Stimulated activated CD8-positive, alpha-beta memory T cell treated with anti-CD3 and anti-CD28 coated beads, Interleukin-15, amount 100 ng/mL, for 4 hours (primary cell): ENCODE results near the gene NLRP5.
"Not testable (repeated sequence)": the region's sequence is repeated elsewhere in the genome, so short reads cannot be mapped to it uniquely, and the experiment has no call there.

Experiments
- DNase-seq, 2 donors: peaks; one replicate each; pipeline ENCODE4 v3.0.0-alpha.2; 2020; ENCODE audit warnings: low read depth in 2 of 2

Gene NLRP5

DNA sequence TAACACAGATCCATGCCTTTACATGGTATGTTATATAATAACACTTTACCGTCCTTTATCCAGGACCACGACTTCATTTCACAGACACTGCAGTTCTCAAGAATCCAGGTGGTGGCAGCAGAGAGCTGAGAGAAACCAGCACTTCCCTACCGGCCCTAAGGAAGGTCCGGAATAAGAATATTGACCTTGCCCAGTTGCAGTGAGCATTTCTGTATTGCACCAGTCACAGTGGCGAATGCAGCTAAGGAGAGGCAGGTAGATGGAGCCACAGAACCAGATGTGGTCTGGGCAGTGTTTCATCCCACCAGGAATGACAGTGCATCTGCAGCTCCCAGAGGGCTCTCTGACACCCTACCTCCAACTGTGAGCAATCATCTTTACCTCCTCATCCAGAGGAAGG is 89.9 kb downstream of the NLRP5 start:
- DNase-seq = no peak

DNA sequence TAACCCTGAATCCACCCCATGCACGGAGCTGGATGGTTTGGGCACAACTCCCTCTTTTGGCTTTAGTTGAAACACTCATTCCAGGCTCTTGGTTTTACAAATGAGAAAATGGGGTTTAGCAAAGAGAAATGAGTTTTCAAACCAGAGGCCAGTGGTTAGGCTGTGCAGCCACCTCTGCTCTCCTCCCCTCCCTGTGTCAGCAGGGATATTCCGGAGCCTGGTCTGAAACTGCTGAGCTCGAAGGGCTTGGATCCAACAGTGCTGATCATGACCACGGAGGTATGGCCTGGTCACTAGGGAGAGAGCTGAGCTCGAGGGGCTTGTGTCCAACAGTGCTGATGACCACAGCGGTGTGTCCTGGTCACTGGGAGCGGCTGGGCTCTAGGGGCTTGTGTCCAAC is 93.0 kb downstream of the NLRP5 start:
- DNase-seq = no peak

DNA sequence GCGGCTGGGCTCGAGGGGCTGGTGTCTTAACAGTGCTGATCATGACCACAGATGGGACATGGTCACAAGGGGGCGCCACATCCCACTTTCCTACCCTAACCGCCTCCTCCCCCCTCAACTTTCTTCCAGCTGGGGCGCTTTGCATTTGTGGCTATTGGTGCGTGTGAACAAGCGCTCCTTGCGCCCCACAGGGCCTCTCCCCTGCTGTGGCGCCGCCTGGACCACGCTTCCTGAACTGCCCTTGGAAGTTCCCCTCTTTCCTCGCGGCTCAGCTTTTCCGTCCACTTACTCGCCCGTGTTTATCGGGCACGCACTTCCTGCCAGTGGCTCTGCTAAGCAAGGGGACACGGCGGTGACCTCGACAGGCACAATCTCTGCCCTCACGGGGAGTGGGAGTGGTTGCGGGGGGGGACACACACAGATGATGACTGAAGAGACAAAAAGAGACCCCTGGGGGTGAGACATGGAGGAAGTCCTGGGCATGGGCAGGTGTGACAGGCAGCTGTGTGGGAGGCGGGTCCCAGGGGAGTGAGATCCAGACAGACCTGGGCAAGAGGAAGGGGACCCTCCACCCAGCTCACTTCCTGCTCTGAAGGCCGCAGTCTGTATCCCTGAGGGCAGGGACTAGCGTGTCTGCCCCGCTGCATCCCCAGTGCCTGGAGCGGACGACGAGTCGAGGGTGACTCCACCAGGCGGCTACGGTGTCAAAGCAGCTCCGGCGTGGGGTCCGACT is 94.3 kb downstream of the NLRP5 start:
- DNase-seq = peak; percentile 26 to 36

DNA sequence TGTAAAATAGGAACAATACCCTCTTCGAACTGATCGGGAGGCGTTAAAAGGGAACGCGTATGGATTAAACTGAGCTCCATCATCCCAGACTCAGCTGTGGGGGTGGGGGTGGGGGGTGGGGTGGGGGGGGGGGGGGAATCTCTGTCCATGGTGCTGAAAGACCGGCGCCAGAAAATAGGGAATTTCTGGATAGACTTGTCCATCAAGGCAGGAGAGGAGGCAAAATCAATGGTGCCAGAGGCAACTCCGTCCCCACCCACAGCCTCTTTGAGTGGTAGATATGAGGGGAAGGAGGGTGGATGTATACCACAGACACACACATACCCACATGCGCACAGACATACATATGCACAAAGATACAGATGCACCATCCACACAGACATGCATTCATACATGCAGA is 97.1 kb downstream of the NLRP5 start:
- no peak for DNase-seq

DNA sequence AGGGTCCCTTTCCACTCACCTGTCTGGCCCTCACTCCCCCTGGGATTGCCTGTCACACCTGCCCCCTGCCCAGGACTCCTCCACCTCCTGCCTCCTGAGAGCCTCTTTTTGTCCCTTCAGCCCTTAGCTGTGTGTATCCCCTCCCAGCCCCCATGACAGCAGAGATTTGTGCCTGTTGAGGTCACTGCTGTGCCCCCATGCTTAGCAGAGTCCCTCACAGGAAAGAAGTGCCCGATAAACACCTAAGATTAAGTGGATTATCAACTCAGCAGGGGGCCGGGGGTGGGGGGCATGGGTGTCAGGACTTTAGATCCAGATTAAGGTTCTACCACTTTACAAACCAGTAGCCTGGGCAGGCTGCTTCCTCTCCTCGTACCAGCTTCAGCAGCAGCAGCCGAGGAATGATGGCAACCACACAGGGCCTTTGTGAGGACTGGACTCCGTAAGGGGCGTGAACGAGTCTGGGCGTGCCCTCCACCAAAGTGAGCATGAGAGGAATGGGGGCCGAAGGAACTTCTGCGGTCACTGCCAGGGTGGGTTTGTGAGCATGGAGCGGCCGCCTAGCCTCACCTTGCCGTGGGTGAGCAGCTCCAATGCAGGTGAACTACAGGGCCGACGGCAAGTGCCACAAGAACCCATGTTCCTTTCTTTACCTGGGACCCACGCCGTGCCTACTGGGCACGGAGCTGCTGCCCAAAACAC is 98.4 kb downstream of the NLRP5 start:
- DNase-seq = no peak

DNA sequence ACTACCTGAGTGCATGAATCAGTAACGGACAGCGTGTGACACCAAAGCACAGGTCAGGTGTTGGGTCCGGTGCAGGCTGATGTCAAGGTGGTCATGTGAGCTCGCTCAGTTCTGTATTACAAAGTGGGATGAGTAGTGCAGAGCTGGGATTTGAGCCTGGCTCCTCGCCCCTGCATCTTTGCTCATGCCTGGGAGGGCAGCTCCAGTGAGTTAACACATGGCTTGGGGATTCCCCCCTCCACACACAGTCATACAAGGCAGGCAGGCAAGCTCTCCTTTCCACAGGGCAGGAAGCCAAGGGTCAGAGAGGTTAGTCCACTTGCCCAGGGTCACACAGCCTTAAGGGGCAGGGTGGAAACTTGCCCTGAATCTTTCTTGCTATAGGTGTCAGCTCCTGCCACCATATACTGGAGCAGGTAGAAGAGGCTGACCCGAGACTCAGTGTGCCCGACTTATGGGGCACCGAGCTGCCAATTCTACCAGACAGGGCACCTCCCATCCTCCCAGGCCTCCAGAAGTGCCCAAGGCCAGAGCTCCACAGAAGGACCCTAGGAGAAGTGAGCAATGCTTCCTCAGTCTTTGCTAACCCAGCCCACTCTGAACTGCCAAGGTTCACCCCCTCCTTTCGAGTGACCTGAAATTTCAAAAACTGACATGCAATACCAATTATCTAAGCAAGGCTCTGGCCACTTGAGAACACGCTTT is 99.1 kb downstream of the NLRP5 start:
- no peak for DNase-seq

DNA sequence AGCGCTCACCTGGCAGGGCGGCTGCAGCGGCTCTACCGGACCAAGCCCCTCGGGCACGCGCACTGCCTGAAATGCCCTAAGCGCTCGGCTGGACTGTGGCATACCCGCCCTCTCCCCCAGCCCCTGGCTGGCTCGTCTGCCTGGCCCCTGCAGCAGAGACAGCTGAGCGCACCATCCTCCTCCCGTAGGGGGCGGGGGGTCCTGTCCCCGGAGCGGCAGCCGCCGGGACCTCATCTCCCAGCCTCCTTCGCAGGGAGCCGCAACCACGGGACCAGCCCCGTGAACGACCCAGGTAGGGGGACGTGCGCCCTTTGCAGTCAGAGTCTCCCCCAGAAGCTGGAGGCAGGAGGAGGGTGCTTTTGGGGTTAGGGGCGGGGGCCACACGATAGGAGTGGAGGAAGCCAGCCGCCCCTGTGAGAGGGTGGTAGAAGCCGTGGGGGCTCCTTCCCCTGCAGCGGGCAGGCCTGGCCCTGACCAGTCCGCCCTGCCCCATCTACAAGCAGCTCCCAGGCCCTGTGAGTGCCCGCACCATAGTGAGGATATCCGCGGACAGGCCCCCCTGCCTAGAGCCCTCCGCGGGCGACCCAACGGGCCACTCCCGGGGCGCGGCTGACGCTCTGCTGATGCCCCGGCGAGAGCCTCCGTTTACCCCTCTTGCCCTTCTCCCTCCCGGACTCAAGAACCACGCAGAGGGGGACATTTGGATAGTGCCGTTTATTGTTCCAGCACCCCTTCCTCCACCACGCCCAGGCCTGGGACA is 100.3 kb downstream of the NLRP5 start:
- DNase-seq = no peak

DNA sequence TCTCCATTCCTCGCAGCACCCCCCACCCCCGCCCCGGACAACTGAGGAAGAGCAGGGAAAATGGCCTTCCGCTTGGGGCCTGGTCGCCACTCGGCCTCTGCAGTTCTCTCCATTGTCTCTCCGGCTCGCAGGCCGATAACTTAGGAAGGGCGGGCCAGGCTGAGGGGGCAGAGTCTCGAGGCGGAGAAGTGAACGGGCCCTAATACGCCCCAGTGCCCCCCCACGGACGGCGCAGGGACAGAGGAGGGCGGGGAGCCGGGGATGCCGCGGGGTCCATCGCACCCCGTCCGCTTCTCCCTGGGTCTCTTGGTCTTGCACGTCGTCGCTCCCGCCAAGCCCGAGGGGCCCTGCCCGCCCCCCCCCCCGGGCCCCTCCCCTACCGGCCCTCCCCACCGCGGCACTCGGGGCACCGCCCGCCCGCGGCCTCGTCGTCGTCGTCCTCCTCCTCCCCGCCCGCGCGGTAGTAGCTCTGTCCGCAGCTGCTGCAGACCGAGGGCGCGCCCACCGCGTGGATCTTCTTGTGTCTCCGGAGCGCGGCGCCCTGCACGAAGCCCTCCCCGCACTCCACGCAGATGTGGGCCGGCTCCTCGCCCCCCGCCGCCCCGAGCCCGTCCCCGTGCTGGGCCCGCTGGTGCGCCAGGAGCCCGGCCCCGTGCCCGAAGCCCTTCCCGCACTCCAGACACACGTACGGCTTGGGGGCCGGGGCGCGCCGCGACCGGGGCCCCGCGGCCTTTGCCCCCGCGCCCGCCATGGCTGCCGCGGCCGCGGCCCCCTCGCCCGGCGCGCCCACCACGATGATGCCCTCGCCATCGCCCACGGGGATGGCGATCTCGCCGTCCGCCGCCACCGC is 101.3 kb downstream of the NLRP5 start:
- DNase-seq = no peak

DNA sequence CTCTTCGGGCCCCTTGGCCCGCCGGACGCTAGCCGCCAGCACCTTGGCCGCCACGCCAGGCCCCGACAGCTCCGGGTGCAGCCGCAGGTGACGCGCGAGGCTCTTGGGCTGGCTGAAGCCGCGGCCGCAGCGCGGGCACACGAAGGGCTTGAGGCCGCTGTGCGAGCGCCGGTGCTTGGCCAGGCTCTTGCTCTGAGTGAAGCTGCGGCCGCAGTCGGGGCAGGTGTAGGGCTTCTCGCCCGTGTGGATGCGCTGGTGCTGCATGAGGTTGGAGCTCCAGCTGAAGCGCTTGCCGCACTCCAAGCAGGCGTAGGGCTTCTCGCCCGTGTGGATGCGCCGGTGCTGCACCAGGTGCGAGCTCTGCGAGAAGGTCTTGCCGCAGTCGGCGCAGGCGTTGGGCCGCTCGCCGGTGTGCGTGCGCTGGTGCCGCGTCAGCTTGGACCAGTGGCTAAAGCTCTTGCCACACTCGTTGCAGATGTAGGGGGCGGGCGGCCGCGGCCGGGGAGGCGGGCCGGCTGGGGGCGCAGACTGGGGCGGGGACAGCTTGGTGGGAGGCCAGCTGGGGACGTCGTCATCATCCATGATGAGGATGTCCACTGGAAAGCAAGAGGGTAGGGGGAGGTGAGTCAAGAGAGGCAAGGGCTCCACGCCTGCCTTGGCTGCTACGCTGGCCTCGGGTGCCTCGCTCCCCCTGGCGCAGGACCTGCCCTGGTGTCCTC is 102.1 kb downstream of the NLRP5 start:
- no peak for DNase-seq

DNA sequence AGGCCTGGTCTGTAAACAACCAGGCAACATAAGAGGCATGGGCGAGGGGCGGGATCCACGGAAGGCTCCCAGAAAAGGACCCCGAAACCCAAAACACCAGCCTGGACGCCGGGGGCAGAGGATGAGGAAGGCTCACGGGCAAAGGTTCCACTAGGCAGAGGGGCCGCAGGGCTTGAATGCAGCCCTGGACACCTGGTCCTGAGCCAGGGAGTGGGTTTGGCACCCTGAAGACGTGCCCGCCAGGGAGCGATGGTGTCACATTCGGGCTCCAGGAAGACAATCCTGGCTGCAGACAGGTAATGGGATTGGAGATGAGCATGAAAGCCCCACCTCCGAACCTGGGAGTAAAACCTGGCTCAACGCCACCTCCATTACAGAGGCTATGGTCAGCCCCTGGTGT is 102.8 kb downstream of the NLRP5 start:
- no peak for DNase-seq

DNA sequence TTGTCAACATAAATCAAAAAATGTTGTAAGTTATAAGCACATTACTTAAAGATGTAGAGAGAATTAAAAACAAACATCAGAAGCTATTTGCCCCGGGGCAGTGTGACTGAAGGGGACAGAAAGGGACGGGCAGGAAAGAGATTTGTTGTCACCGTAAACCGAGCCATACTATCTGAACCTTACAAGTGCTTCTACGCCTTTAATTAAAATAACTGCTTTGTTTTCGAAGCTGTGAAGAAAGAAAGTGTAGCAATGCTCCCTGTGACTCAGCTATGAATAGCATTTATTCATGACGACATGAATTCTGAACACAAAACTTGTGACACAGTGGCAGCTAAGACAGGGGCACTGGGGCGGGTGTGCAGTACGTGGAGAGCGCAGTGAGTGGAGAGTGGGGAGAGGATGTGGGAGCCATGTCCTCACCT is 104.5 kb downstream of the NLRP5 start:
- DNase-seq = no peak

DNA sequence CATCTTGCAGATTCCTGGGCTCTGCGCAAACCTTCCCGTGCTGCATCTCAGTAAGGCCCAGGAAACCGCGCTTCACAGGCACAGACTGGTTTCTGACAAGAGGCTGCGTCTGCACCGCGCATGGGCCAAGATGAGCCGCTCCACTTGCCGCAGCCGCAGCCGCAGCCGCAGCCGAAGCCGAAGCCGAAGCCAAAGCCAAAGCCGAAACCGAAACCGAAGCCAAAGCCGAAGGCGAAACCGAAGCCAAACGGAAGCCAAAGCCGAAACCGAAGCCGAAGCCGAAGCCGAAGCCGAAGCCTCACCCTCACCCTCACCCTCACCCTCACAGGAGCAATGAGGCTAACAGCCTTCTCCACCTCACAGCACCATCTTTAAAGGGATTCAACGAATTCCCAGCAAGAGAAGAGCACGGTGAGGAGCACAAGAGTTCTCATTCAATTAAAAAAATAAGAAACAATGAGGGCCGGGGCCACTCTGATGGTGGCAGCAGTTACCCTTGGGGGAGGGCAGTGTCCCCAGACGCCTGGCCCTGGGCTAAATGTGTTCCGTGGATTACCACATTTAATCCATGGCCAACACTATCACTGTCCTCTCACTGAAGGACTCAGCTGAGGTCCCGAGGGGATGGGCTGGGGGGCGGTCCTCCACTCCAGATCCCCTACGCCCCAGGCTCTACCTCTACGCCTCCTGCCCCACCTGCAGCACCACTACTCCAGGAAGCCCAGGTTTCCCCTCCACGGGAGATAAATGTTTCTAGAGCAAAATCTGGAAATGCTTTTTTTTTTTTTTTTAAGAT is 105.4 kb downstream of the NLRP5 start:
- DNase-seq = no peak

DNA sequence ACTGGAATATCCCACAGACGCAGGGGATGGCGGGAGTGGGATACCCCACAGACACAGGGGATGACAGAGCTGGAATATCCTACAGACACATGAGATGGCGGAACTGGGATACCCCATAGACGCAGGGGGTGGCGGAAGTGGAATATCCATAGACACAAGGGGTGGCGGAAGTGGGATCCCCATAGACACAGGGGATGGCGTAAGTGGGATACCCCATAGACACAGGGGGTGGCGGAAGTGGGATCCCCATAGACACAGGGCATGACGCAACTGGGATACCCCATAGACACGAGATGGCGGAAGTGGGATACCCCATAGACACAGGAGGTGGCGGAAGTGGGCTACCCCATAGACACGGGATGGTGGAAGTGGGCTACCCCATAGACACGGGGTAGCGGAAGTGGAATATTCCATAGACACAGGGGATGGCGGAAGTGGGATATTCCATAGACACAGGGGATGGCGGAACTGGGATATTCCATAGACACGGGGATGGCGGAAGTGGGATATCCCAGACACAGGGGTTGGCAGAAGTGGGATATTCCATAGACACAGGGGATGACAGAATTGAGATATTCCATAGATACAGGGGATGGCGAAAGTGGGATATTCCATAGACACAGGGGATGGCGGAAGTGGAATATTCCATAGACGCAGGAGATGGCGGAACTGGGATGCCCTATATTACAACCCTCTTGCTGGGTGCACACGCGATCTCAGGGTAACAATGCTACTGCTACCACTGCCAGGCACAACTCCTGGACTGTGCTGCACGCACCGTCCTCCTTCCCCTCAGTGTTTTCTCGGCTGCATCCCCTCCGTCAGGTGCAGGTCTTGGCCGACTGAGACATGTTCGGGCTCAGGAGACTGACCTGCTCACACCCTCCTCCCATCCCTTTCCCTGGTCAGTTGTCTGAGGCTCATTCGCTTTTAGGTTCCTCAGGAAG is 106.4 kb downstream of the NLRP5 start:
- DNase-seq = no peak

DNA sequence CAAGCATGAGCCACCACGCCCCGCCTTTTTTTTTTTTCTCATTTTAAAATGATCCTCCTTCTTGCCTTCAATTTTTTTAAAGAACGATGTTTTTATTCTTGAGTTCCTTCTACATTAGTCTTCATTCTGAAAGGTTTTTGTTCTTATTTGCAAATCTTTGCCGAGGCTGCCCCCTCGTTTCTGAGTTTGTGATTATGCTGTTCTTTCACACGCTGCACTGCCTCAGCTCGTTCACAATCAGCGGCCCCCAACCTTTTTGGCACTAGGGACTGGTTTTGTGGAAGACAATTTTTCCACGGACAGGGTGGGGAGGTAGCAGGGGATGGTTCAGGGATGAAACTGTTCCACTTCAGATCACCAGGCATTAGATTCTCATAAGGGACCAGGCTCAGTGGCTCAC is 107.9 kb downstream of the NLRP5 start:
- DNase-seq = no peak

DNA sequence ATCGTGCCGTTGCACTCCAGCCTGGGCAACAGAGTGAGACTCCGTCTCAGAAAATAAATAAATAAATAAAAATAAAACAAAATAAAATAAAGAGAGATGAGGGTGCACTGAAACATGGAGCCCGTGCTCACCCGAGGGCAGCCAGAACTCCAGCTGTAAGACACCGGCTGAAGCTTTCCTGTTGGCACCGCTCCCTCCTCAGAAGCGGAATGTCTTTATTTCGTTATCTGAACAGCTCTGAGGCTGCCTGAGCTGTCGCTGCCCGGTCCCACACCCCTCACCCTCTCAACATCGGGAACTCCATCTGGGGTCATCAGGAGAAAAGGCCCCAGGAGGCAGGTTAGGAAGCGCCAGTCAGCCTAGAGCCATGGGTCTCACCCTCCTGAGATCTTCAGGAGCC is 110.1 kb downstream of the NLRP5 start:
- DNase-seq = no peak

DNA sequence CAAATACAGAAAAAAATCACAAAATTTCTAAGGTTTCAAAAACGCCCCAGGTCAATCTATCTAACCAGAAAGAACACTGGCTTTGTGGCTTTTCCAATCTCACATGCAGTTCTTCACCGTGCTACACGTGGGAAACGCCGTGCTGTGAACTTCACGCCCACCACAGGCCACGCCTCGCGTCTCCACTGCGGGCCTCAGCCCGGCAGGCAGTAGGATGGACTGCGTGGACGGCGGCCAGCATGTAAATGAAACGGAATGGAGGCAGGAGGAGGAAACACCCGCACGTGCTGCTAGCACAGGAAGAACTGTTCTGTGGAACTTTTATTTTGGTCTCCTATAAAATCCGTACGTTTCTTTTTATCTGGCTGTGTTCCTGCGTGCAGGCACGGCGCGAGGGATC is 110.7 kb downstream of the NLRP5 start:
- DNase-seq = no peak

DNA sequence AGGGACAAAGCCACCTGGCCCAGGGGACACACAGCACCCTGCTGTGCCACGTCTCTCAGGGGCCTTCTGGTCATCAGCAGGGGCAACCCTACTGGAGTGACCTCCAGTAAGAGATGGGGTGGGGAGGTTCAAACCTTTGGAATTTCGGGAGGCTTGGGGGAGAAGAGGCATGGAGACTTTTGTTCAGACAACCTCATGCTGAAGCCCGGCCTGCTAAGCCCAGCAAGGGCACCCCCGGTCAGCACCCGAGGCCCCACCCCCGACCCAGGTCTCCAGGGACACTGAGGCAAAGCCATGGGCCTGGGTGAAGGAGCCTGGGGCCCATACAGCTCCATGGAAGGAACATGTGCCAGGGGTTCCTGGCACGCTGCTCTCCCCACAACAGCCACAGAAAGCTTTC is 111.2 kb downstream of the NLRP5 start:
- no peak for DNase-seq

DNA sequence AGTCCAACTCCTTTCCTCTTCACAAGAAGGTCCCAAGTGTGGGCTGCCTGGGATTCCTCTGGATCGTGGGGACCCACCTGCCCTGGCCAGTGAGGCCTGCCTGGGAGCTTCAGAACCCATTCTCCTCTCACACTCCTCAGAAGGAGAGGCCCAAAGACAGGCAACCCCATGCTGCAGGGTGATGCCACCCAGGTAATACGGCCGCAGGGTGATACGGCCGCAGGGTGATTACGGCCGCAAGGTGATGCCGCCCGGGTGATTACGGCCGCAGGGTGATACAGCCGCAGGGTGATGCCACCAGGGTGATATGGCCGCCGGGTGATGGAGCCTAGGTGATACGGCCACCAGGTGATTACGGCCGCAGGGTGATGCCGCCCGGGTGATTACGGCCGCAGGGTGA is 111.7 kb downstream of the NLRP5 start:
- DNase-seq = not testable (repeated sequence)
